Pancreas (tissue), 10 donors: ENCODE measurements around the gene SIAE. TPM values are rescaled to one million over a fixed set of nuclear protein-coding genes. Genes with fewer than 3 reads are reported as not detected.

ENCODE experiments used
- ATAC-seq, 4 donors: fragments of 200-7000 bp; cut with Tn5 transposase; one replicate each; pipeline versions ENCODE4 v1.8.0 to v1.9.1; 2020; ENCODE audit warnings: mild to moderate bottlenecking in 4 of 4, moderate library complexity in 4 of 4
- DNase-seq, 6 donors: peaks; one replicate each; pipeline ENCODE4 v3.0.0-alpha.2; 2020
- FAIRE-seq: peaks from 2 replicates; lab custom pipeline; 2012; peaks lifted over from hg19 to GRCh38; lab: Jason Lieb, UNC
- H3K27ac ChIP-seq, 4 donors: fragments of 200-600 bp; sonication (generic); 1 replicate in 3 of 4; 2 replicates in 1 of 4; pipeline versions ENCODE4 v1.5.0 to v1.8.0; 2020
- H3K27me3 ChIP-seq, 4 donors: fragments of 200-600 bp; one replicate each; pipeline ENCODE4 v1.8.0; 2021
- H3K36me3 ChIP-seq, 3 donors: fragments of 200-600 bp; sonication (generic) in 1 of 3; one replicate each; pipeline versions ENCODE4 v1.5.0 to v1.8.0; 2020 to 2021
- H3K4me1 ChIP-seq, 3 donors: fragments of 200-600 bp; one replicate each; pipeline ENCODE4 v1.8.0; 2021
- H3K4me3 ChIP-seq, 4 donors: fragments of 200-600 bp; sonication (generic) in 2 of 4; one replicate each; pipeline versions ENCODE4 v1.5.0 to v1.8.0; 2020 to 2021
- H3K9me3 ChIP-seq, 4 donors: fragments of 200-600 bp; one replicate each; pipeline ENCODE4 v1.8.0; 2021
- CTCF ChIP-seq, 4 donors: fragments of 200-600 bp; sonication (generic) in 3 of 4; IDR thresholded peaks; one replicate each; pipeline versions ENCODE4 v1.5.0 to v1.8.0; 2021; ENCODE audit warnings: antibody characterized with exemption in 4 of 4
- WGBS, 2 donors: extraction: QIAGEN DNeasy Blood & Tissue Kit; methylation state at CpG; one replicate each; pipeline ENCODE4 v1.1.7; 2013; 5-methylcytosine and 5-hydroxymethylcytosine counted together
- intact Hi-C, 3 donors: fragments of 100-400 bp; cut with DNase I; formaldehyde crosslinking; loops; one replicate each; pipeline versions ENCODE4 v1.11.1 to v1.14.2; 2022
- polyA plus RNA-seq, 2 donors: library from polyadenylated mRNA; stranded (reverse); fragments of 200-250 nt; gene quantifications; one replicate each; pipeline ENCODE4 v1.2.3, GENCODE V29; 2013
- total RNA-seq, 6 donors: library from RNA; stranded (reverse); fragmentation: NEBNext Ultra II Directional in 4 of 6; extraction: Animal tissue kit (Norgen Biotek cat#: 25700) in 4 of 6; gene quantifications; one replicate each; pipeline versions ENCODE4 v1.2.1 to v1.2.4, GENCODE V29; 2021 to 2023
- donor health status: healthy with polysubstance abuse.
- donor health status: DM: no; HTN: no; CAD: no; lungs with moderate emphysema.
- donor health status: DM: no; HTN: no; CAD: no.
- donor health status: control.
- donor health status: control.
- donor health status: Bipolar disorder and iron deficiency.
- donor health status: DM: yes; HTN: yes; CAD: no.
- donor health status: DM: no; HTN: no; CAD: no.
- donor health status: DM: no; HTN: no; CAD: no.
- donor health status: DM: yes; HTN: yes; CAD: no.

The SIAE gene
- total and polyA plus RNA-seq, 8 donors: 9.6 to 29.8 (median 14.1) TPM

DNA sequence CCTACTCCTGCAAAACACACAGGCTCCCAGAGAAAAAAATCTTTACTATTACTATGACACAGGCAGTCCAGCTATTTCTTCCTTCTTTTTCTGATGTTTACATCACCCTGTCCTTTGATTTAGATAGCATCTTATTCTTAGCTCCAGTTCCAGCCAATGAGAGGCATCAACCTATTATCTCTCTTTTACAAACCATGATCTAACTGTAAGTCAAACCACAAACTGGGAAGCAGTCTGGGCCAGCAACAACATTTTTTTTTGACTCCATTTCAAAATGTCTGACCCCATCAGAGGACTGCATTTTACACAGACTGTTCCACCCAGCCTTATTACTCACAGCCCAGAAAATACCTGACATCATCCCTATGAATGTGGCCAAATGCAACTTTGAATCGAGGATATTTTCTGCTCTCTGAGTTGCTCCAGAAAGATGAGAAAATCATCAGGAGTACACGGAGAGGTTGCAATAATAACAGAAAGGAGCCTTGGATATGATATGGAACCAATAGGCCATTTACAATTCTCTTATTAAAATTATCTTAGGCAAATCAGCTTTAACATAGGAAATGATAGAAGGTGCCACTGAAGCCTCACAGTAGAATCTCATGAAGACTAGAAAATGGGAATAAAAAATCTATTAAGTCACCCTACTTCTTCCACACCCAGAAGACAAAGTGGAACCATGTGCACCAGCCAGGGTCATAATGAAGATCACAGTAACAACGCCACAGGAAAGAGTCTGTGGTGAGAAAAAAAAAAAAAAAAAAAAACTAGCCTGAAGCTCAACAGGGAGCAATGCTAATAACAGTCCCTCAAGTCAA lies 29.7 kb downstream of the SIAE start:
- DNase-seq: no peak
- 25 to 32% methylated on average over 3 of the region's 3 CpGs for WGBS, 2 donors

GRCh38 chr11:124643042-124643604 lies 30.4 kb downstream of the SIAE start:
- Histone ChIP-seq H3K27me3 (no peaks in the 10 kb centered on the region), H3K4me1 (no peaks in the 10 kb centered on the region), H3K9me3 (no peaks in the 10 kb centered on the region), H3K27ac (no peak overlapping the region), H3K36me3 (peaks cover 0 to 4% (median 0%) of the 10 kb centered on the region in 3 donors), H3K4me3 (no peak overlapping the region)
- intact Hi-C loops: no loop called here
- no peak for TF ChIP-seq CTCF (IDR thresholded peaks at IDR 0.05)
- DNase-seq: no peak
- 84 to 90% methylated on average over 10 of the region's 10 CpGs for WGBS, 2 donors
- FAIRE-seq: no peak
- no peak for ATAC-seq

More for the DNA sequence above, 29.7 kb downstream of the SIAE start:
- Histone ChIP-seq H3K36me3 (peaks cover 0 to 4% (median 0%) of the 10 kb centered on the region in 3 donors), H3K27me3 (no peaks in the 10 kb centered on the region), H3K4me1 (no peaks in the 10 kb centered on the region), H3K4me3 (no peak overlapping the region), H3K27ac (no peak overlapping the region), H3K9me3 (no peaks in the 10 kb centered on the region)
- no peak for FAIRE-seq
- intact Hi-C loops: no loop called here
- ATAC-seq: peak in 2 of 4 donors; percentile 30 to 34
- TF ChIP-seq CTCF (IDR thresholded peaks at IDR 0.05): no peak

GRCh38 chr11:124642628-124643027 lies 30.9 kb downstream of the SIAE start:
- no peaks in the 10 kb centered on the region for H3K27me3 ChIP-seq
- no peak overlapping the region for H3K27ac ChIP-seq
- WGBS, 2 donors: 81 to 89% methylated on average over 3 of the region's 3 CpGs
- no peaks in the 10 kb centered on the region for H3K4me1 ChIP-seq
- FAIRE-seq (no peak), DNase-seq (no peak), ATAC-seq (no peak)
- peaks cover 0 to 4% (median 2%) of the 10 kb centered on the region in 3 donors for H3K36me3 ChIP-seq
- TF ChIP-seq CTCF (IDR thresholded peaks at IDR 0.05): no peak
- H3K4me3 ChIP-seq: no peak overlapping the region
- H3K9me3 ChIP-seq: no peaks in the 10 kb centered on the region
- intact Hi-C loops: no loop called here

DNA sequence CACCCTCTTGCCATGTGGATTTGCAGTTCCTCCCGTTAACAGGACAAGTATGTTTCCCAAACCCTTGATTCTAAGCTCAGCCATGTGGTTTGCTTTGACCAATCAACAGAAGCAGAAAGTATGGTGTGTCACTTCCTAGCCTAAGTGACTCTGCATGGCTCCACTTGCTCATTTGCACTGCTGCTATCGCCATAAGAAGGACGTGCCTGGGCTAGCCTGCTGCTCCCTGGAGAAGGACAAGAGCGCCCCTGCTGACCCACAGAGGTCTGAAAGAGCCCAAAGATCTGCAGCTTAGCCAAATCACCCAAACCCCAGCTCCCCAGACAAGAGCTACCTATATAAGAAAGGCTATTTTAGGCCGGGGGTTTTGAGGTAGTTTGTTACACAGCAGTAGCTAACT lies 32.9 kb downstream of the SIAE start:
- Histone ChIP-seq H3K36me3 (peaks cover 0 to 5% (median 0%) of the 10 kb centered on the region in 3 donors), H3K9me3 (no peaks in the 10 kb centered on the region), H3K27ac (no peak overlapping the region), H3K27me3 (no peaks in the 10 kb centered on the region), H3K4me1 (no peaks in the 10 kb centered on the region), H3K4me3 (no peak overlapping the region)
- DNase-seq: no peak
- intact Hi-C loops: no loop called here
- FAIRE-seq: no peak
- no peak for ATAC-seq
- no peak for TF ChIP-seq CTCF (IDR thresholded peaks at IDR 0.05)
- WGBS, 2 donors: 91 to 92% methylated on average over 5 of the region's 5 CpGs

- no peaks in the 10 kb centered on the region for H3K4me1 ChIP-seq
- H3K27ac ChIP-seq: no peak overlapping the region
- H3K9me3 ChIP-seq: no peaks in the 10 kb centered on the region
- DNase-seq (no peak), ATAC-seq (no peak), FAIRE-seq (no peak)
- TF ChIP-seq CTCF (IDR thresholded peaks at IDR 0.05): no peak
- H3K4me3 ChIP-seq: no peak overlapping the region
- H3K27me3 ChIP-seq: no peaks in the 10 kb centered on the region
- intact Hi-C loops: no loop called here
- peaks cover 0 to 5% (median 0%) of the 10 kb centered on the region in 3 donors for H3K36me3 ChIP-seq
- 75 to 96% methylated on average over 1 of the region's 1 CpG for WGBS, 2 donors
These were observed 34.4 kb downstream of the SIAE start for GRCh38 chr11:124639186-124639585.
